Measurements from ENCODE around the gene LSAMP.

DNA sequence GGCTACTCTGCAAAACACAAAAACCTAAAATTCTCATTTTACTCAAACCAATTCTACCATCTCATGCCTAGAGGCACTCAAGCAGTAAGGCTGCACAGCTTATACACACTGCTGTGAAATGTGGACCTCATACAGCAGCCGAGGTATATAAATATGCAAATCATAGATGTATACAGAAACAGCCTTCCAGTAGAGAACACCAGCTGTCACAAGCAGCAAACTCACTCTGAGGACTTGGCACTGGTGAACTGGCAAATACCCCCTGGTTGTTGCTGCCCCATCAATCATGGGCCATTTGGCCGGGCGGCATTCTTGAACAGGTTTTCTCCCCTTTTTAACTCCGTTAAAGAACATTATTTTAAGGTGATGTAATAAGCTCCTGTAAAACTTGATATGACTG, 378.0 kb downstream of the LSAMP start:
- TF ChIP-seq, protein P1, sequence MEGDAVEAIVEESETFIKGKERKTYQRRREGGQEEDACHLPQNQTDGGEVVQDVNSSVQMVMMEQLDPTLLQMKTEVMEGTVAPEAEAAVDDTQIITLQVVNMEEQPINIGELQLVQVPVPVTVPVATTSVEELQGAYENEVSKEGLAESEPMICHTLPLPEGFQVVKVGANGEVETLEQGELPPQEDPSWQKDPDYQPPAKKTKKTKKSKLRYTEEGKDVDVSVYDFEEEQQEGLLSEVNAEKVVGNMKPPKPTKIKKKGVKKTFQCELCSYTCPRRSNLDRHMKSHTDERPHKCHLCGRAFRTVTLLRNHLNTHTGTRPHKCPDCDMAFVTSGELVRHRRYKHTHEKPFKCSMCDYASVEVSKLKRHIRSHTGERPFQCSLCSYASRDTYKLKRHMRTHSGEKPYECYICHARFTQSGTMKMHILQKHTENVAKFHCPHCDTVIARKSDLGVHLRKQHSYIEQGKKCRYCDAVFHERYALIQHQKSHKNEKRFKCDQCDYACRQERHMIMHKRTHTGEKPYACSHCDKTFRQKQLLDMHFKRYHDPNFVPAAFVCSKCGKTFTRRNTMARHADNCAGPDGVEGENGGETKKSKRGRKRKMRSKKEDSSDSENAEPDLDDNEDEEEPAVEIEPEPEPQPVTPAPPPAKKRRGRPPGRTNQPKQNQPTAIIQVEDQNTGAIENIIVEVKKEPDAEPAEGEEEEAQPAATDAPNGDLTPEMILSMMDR (IDR thresholded peaks at IDR 0.05): no peak
- no peak for TF ChIP-seq POLR2A (IDR thresholded peaks at IDR 0.05)
